CD14-positive monocyte (primary cell): ENCODE results near the gene ANXA2. TPM values are rescaled to one million over a fixed set of nuclear protein-coding genes. Genes with fewer than 3 reads are reported as not detected.

Experiments
- DNase-seq, 3 donors: peaks; one replicate each; pipeline ENCODE4 v3.0.0-alpha.2; 2011 to 2022
- H2AFZ ChIP-seq: 2 replicates; pipeline ENCODE4 v1.6.0; 2012; ENCODE audit warnings: mild to moderate bottlenecking, low read depth, low read length, inconsistent platforms; ENCODE audit not compliant: insufficient read depth, poor library complexity, severe bottlenecking
- H3K27ac ChIP-seq, 2 donors: 1 replicate in 1 of 2; 2 replicates in 1 of 2; pipeline ENCODE4 v1.5.1; 2012 to 2013; ENCODE audit warnings: low read length in 2 of 2, control low read depth in 1 of 2, inconsistent platforms in 1 of 2, low read depth in 1 of 2, mild to moderate bottlenecking in 1 of 2
- H3K27me3 ChIP-seq, 2 donors: one replicate each; pipeline versions ENCODE4 v1.6.0 to v1.6.1; 2011 to 2013; ENCODE audit warnings: low read length in 2 of 2; ENCODE audit not compliant: control insufficient read depth in 2 of 2, insufficient read depth in 2 of 2
- H3K36me3 ChIP-seq, 2 donors: replicated peaks in 1 of 2; 1 replicate in 1 of 2; 2 replicates in 1 of 2; pipeline versions ENCODE4 v1.5.1 to v1.6.1; 2012 to 2013; ENCODE audit warnings: low read length in 2 of 2, control low read depth in 1 of 2, inconsistent platforms in 1 of 2, mild to moderate bottlenecking in 1 of 2; ENCODE audit not compliant: insufficient read depth in 2 of 2, control insufficient read depth in 1 of 2
- H3K4me1 ChIP-seq, 2 donors: 1 replicate in 1 of 2; 2 replicates in 1 of 2; pipeline versions ENCODE4 v1.5.1 to v1.6.1; 2012 to 2013; ENCODE audit warnings: low read length in 2 of 2, control low read depth in 1 of 2, inconsistent platforms in 1 of 2, mild to moderate bottlenecking in 1 of 2, moderate library complexity in 1 of 2; ENCODE audit not compliant: insufficient read depth in 2 of 2, control insufficient read depth in 1 of 2
- H3K4me2 ChIP-seq: replicated peaks from 2 replicates; pipeline ENCODE3; 2012; ENCODE audit warnings: low read length, moderate library complexity, mild to moderate bottlenecking; ENCODE audit not compliant: poor library complexity, severe bottlenecking; ENCODE audit errors: extremely low read depth
- H3K4me3 ChIP-seq, 3 experiments: fragments of 200-600 bp in 1 of 3; sonication (generic) in 1 of 3; replicated peaks in 1 of 3; 1 replicate in 2 of 3; 2 replicates in 1 of 3; pipeline ENCODE4 v1.5.1; 2011 to 2013; ENCODE audit warnings: low read length in 3 of 3, mild to moderate bottlenecking in 3 of 3, control low read depth in 2 of 3, low read depth in 2 of 3, inconsistent platforms in 1 of 3, moderate library complexity in 1 of 3
- H3K79me2 ChIP-seq: 2 replicates; pipeline ENCODE4 v1.6.0; 2012; ENCODE audit warnings: mild to moderate bottlenecking, control low read depth, inconsistent platforms, low read length, moderate library complexity; ENCODE audit not compliant: insufficient read depth
- H3K9ac ChIP-seq: 2 replicates; pipeline ENCODE4 v1.6.0; 2017; ENCODE audit warnings: low read length, mild to moderate bottlenecking; ENCODE audit not compliant: insufficient read depth, poor library complexity, severe bottlenecking
- H3K9me3 ChIP-seq, 2 donors: replicated peaks in 1 of 2; 1 replicate in 1 of 2; 2 replicates in 1 of 2; pipeline versions ENCODE4 v1.5.1 to v1.6.1; 2012 to 2013; ENCODE audit warnings: low read length in 2 of 2, control low read depth in 1 of 2; ENCODE audit not compliant: control insufficient read depth in 1 of 2, insufficient read depth in 1 of 2
- H4K20me1 ChIP-seq: 2 replicates; pipeline ENCODE4 v1.6.0; 2012; ENCODE audit warnings: mild to moderate bottlenecking, low read length, control low read depth, moderate library complexity; ENCODE audit not compliant: insufficient read depth
- H3K27ac Mint-ChIP-seq, 7 donors: one replicate each; pipeline ENCODE4 v1.8.0; 2020; ENCODE audit warnings: mild to moderate bottlenecking in 7 of 7, mixed read lengths in 7 of 7, moderate library complexity in 6 of 7, inconsistent platforms in 2 of 7
- H3K27me3 Mint-ChIP-seq, 3 donors: one replicate each; pipeline ENCODE4 v1.8.0; 2021 to 2022; ENCODE audit warnings: low read depth in 3 of 3, mild to moderate bottlenecking in 3 of 3, mixed read lengths in 3 of 3, moderate library complexity in 3 of 3, inconsistent platforms in 1 of 3
- H3K36me3 Mint-ChIP-seq, 2 donors: one replicate each; pipeline ENCODE4 v1.8.0; 2020; ENCODE audit warnings: mixed read lengths in 2 of 2, inconsistent platforms in 1 of 2, mild to moderate bottlenecking in 1 of 2
- H3K4me1 Mint-ChIP-seq: one replicate; pipeline ENCODE4 v1.8.0; 2020; ENCODE audit warnings: mild to moderate bottlenecking, mixed read lengths
- H3K4me3 Mint-ChIP-seq, 2 donors: one replicate each; pipeline ENCODE4 v1.8.0; 2020; ENCODE audit warnings: mild to moderate bottlenecking in 2 of 2, mixed read lengths in 2 of 2, moderate library complexity in 1 of 2
- H3K9me3 Mint-ChIP-seq, 7 donors: one replicate each; pipeline ENCODE4 v1.8.0; 2020 to 2022; ENCODE audit warnings: mixed read lengths in 7 of 7, mild to moderate bottlenecking in 6 of 7, moderate library complexity in 6 of 7, inconsistent platforms in 2 of 7
- CTCF ChIP-seq: fragments of 200-600 bp; IDR thresholded peaks from one replicate; pipeline ENCODE4 v1.8.0; 2022; ENCODE audit warnings: antibody characterized with exemption, mild to moderate bottlenecking
- WGBS: methylation state at CpG from one replicate; pipeline ENCODE4 v1.1.5; 2013; ENCODE audit warnings: missing lambda C conversion rate; ENCODE audit not compliant: insufficient coverage; 5-methylcytosine and 5-hydroxymethylcytosine counted together
- intact Hi-C, 2 donors: fragments of 100-400 bp; cut with micrococcal nuclease; formaldehyde crosslinking; loops; one replicate each; pipeline versions ENCODE4 v1.15.0 to v1.15.1; 2023
- polyA plus RNA-seq, 3 donors: library from polyadenylated mRNA; depleted of rRNA in 1 of 3; unstranded in 2 of 3; stranded (reverse) in 1 of 3; fragments of 300-500 nt in 2 of 3; fragments of >200 nt in 1 of 3; fragmentation: Illumina TruSeq in 2 of 3; gene quantifications; 1 replicate in 2 of 3; 2 replicates in 1 of 3; pipeline ENCODE4 v1.2.3, GENCODE V29; 2012 to 2021

The ANXA2 gene
- polyA plus RNA-seq, 3 donors = 966 to 2,079 (median 2,046) TPM

GRCh38 chr15:60371175-60372051 lies 26.4 kb downstream of the ANXA2 start:
- H3K27me3 Mint-ChIP-seq = no peaks in the 10 kb centered on the region
- H3K4me3 Mint-ChIP-seq = no peak overlapping the region
- H3K36me3 ChIP-seq = peaks cover 65 to 82% of the 10 kb centered on the region in 2 donors
- no peaks in the 10 kb centered on the region for H3K4me1 Mint-ChIP-seq
- H3K36me3 Mint-ChIP-seq = peaks cover 58 to 79% of the 10 kb centered on the region in 2 donors
- no peak for DNase-seq
- intact Hi-C loops = no loop called here
- H4K20me1 ChIP-seq = peaks cover 83% of the 10 kb centered on the region
- H3K79me2 ChIP-seq = peaks cover 81% of the 10 kb centered on the region
- no peak for TF ChIP-seq CTCF
- no peak overlapping the region for H3K4me2 ChIP-seq
- no peak overlapping the region for H3K9ac ChIP-seq
- H3K4me1 ChIP-seq = no peaks in the 10 kb centered on the region
- peak overlapping the region in 1 of 2 donors; percentile 5 for H3K27ac ChIP-seq
- H3K9me3 ChIP-seq = no peaks in the 10 kb centered on the region
- H3K4me3 ChIP-seq = no peak overlapping the region
- no peak overlapping the region for H2AFZ ChIP-seq
- peak overlapping the region in 2 of 7 donors; percentile 26 to 38 for H3K27ac Mint-ChIP-seq
- WGBS = 85% methylated on average over 6 of the region's 20 CpGs
- H3K9me3 Mint-ChIP-seq = no peaks in the 10 kb centered on the region
- no peaks in the 10 kb centered on the region for H3K27me3 ChIP-seq

GRCh38 chr15:60370869-60371136 lies 27.0 kb downstream of the ANXA2 start:
- Histone ChIP-seq H3K27me3 (no peaks in the 10 kb centered on the region), H3K9me3 (no peaks in the 10 kb centered on the region), H2AFZ (no peak overlapping the region), H3K27ac (peak overlapping the region in 1 of 2 donors; percentile 5), H4K20me1 (peaks cover 77% of the 10 kb centered on the region), H3K4me2 (no peak overlapping the region), H3K4me3 (no peak overlapping the region), H3K4me1 (no peaks in the 10 kb centered on the region), H3K9ac (no peak overlapping the region), H3K36me3 (peaks cover 59 to 76% of the 10 kb centered on the region in 2 donors), H3K79me2 (peaks cover 75% of the 10 kb centered on the region)
- intact Hi-C loops = no loop called here
- H3K27me3 Mint-ChIP-seq = no peaks in the 10 kb centered on the region
- H3K4me3 Mint-ChIP-seq = no peak overlapping the region
- H3K9me3 Mint-ChIP-seq = no peaks in the 10 kb centered on the region
- 80% methylated on average over 1 of the region's 1 CpG for WGBS
- H3K27ac Mint-ChIP-seq = no peak overlapping the region
- H3K36me3 Mint-ChIP-seq = peaks cover 55 to 77% of the 10 kb centered on the region in 2 donors
- H3K4me1 Mint-ChIP-seq = no peaks in the 10 kb centered on the region
- no peak for DNase-seq
- no peak for TF ChIP-seq CTCF
